ENCODE results near the gene GHDC. TPM values are rescaled to one million over a fixed set of nuclear protein-coding genes. Genes with fewer than 3 reads are reported as not detected.
A peak's percentile ranks its signal among the peaks of the same experiment; 100 is the strongest.

The GHDC gene
- total and polyA plus RNA-seq, 2 of the 13 experiments (the other 11 are each of a cell fraction or from before 2014, with no cell fraction given) = 15.4 to 22.5 TPM

- TF ChIP-seq ZNF530 (CRISPR knock-in tag; IDR thresholded peaks at IDR 0.05; ENCODE audit: low read depth) = no peak
- no peak for TF ChIP-seq AHR (CRISPR knock-in tag; IDR thresholded peaks at IDR 0.05)
- peak; percentile 73 for TF ChIP-seq ZNF629 (CRISPR knock-in tag; conservative IDR thresholded peaks at IDR 0.05)
- no peak for TF ChIP-seq ZGPAT (CRISPR knock-in tag; IDR thresholded peaks at IDR 0.05)
- TF ChIP-seq HNF4A (CRISPR knock-in tag; IDR thresholded peaks at IDR 0.05) = no peak
- TF ChIP-seq TGIF2 (CRISPR knock-in tag; IDR thresholded peaks at IDR 0.05) = 0 out of 2 replicates have a peak, but pooled peaks have one; percentile 35
- no peak for TF ChIP-seq GTF2F1 (IDR thresholded peaks at IDR 0.05; ENCODE audit: low read length)
- TF ChIP-seq HNRNPH1 (optimal IDR thresholded peaks at IDR 0.05; ENCODE audit: low read depth, low read length) = no peak
- TF ChIP-seq ZNF639 (CRISPR knock-in tag; conservative IDR thresholded peaks at IDR 0.05) = no peak
- TF ChIP-seq ZBTB20 (CRISPR knock-in tag; IDR thresholded peaks at IDR 0.05; ENCODE audit: borderline replicate concordance, low read depth) = no peak
- no peak for TF ChIP-seq ZBTB37 (CRISPR knock-in tag; IDR thresholded peaks at IDR 0.05)
- no peak for TF ChIP-seq TP53 (CRISPR knock-in tag; conservative IDR thresholded peaks at IDR 0.05)
- TF ChIP-seq UBTF (CRISPR knock-in tag; IDR thresholded peaks at IDR 0.05) = peak; percentile 30; the same call in 1 of the 2 replicates
- no peak for TF ChIP-seq ZNF33A (CRISPR knock-in tag; IDR thresholded peaks at IDR 0.05; ENCODE audit: borderline replicate concordance)
- TF ChIP-seq ZSCAN20 (CRISPR knock-in tag; IDR thresholded peaks at IDR 0.05; ENCODE audit: borderline replicate concordance) = no peak
- no peak for TF ChIP-seq ELF4 (CRISPR knock-in tag; IDR thresholded peaks at IDR 0.05; ENCODE audit: borderline replicate concordance)
- TF ChIP-seq ELF3 (CRISPR knock-in tag; IDR thresholded peaks at IDR 0.05) = no peak
- TF ChIP-seq ZSCAN12 (CRISPR knock-in tag; IDR thresholded peaks at IDR 0.05) = no peak
- TF ChIP-seq NFRKB (IDR thresholded peaks at IDR 0.05) = no peak
- no peak for TF ChIP-seq ZNF687 (CRISPR knock-in tag; IDR thresholded peaks at IDR 0.05)
Observed at GRCh38 chr17:42193216-42193968, 902 bp downstream of the GHDC start (continued).
